ENCODE results near the gene EFNB1.

DNA sequence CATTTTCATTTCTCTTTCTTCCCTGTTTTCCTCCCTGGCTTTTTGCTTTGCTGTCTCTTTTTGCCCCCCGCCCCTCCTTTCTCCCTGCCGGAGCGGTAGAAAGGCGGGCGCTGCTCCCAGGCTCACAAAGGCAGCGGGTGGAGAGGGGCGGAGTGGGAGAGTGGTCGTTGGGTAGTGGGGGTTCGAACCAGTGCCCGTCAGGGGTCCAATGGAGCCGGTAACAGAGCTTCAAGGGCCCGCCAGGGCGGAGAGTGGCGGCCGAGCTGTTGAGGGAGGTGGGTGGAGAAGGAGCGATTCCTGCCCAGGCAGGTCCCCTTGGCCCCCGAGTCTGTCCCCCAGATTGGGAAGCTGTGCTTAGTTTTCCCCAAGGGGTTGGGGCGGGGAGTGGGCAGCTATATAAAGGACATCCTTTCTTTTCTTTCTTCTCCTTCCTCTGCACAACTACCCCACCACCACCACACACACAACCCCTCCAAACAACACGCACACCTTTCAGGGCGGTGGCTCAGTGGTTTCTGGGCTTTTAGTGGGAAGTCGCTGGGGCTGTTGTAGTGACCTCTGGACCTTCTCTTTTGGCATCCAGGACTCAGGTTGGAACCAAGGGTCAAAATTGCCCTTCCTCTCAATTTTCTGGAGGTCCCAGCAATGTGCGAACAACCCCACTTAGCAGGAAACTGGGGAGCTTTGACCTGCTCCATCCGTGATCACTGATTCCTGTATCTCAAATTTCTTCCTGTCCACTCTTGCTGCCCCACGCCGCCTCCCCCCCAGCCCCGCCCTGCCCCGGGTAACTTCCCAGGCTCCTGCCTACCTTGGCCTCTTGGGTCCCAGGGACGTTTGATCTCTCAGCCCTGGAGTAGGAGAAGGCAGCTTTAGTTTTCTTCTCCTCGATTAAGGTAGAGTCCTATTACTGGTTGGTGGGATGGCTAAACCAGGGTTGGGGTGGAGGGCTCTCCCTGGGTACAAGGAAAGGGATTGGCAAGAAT lies 1.9 kb downstream of the EFNB1 start:
- TF ChIP-seq, protein P1, sequence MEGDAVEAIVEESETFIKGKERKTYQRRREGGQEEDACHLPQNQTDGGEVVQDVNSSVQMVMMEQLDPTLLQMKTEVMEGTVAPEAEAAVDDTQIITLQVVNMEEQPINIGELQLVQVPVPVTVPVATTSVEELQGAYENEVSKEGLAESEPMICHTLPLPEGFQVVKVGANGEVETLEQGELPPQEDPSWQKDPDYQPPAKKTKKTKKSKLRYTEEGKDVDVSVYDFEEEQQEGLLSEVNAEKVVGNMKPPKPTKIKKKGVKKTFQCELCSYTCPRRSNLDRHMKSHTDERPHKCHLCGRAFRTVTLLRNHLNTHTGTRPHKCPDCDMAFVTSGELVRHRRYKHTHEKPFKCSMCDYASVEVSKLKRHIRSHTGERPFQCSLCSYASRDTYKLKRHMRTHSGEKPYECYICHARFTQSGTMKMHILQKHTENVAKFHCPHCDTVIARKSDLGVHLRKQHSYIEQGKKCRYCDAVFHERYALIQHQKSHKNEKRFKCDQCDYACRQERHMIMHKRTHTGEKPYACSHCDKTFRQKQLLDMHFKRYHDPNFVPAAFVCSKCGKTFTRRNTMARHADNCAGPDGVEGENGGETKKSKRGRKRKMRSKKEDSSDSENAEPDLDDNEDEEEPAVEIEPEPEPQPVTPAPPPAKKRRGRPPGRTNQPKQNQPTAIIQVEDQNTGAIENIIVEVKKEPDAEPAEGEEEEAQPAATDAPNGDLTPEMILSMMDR (IDR thresholded peaks at IDR 0.05): no peak
- TF ChIP-seq POLR2A (IDR thresholded peaks at IDR 0.05) (no peak), POLR2AphosphoS5 (IDR thresholded peaks at IDR 0.05) (no peak)
